Measurements from ENCODE around the gene PIK3R1.

- TF ChIP-seq, protein P1, sequence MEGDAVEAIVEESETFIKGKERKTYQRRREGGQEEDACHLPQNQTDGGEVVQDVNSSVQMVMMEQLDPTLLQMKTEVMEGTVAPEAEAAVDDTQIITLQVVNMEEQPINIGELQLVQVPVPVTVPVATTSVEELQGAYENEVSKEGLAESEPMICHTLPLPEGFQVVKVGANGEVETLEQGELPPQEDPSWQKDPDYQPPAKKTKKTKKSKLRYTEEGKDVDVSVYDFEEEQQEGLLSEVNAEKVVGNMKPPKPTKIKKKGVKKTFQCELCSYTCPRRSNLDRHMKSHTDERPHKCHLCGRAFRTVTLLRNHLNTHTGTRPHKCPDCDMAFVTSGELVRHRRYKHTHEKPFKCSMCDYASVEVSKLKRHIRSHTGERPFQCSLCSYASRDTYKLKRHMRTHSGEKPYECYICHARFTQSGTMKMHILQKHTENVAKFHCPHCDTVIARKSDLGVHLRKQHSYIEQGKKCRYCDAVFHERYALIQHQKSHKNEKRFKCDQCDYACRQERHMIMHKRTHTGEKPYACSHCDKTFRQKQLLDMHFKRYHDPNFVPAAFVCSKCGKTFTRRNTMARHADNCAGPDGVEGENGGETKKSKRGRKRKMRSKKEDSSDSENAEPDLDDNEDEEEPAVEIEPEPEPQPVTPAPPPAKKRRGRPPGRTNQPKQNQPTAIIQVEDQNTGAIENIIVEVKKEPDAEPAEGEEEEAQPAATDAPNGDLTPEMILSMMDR (IDR thresholded peaks at IDR 0.05) = no peak
- TF ChIP-seq EP300 (IDR thresholded peaks at IDR 0.05) = no peak
- no peak for TF ChIP-seq POLR2A (IDR thresholded peaks at IDR 0.05; ENCODE audit: low read depth)
Observed at GRCh38 chr5:68264024-68264956, 48.7 kb downstream of the PIK3R1 start.
